H1 (cell line): ENCODE data around the gene ASB4. TPM values are rescaled to one million over a fixed set of nuclear protein-coding genes. Genes with fewer than 3 reads are reported as not detected.

Experiments used
- HDAC2 ChIP-seq, 2 experiments: fragments of 300-600 bp in 1 of 2; sonication (generic) in 1 of 2; IDR thresholded peaks; 2 replicates each; pipeline ENCODE4 v1.6.1; 2011 to 2012; ENCODE audit warnings: low read depth in 2 of 2, low read length in 2 of 2, mild to moderate bottlenecking in 2 of 2, moderate library complexity in 2 of 2, borderline replicate concordance in 1 of 2, inconsistent platforms in 1 of 2
- POLR2A ChIP-seq, 2 experiments: IDR thresholded peaks; 1 replicate in 1 of 2; 2 replicates in 1 of 2; pipeline ENCODE4 v1.6.1; 2011; ENCODE audit warnings: low read depth in 2 of 2, low read length in 2 of 2, mild to moderate bottlenecking in 2 of 2; ENCODE audit errors: control extremely low read depth in 1 of 2
- polyA plus RNA-seq, 7 experiments: library from polyadenylated mRNA; depleted of rRNA in 3 of 7; stranded (reverse) in 5 of 7; unstranded in 2 of 7; fragments of >200 nt in 5 of 7; fragments of 200-250 nt in 2 of 7; gene quantifications; 1 replicate in 5 of 7; 2 replicates in 1 of 7; 4 replicates in 1 of 7; pipeline versions ENCODE4 v1.2.1 to v1.2.3, GENCODE V29; 2011 to 2013; ENCODE audit warnings: missing spikeins in 2 of 7, mixed read lengths in 2 of 7
- total RNA-seq: library from RNA; stranded (reverse); fragmentation: NEBNext Ultra II Directional; extraction: Animal tissue kit (Norgen Biotek cat#: 25700); gene quantifications from 2 replicates; pipeline ENCODE4 v1.2.1, GENCODE V29; 2021

ASB4 gene
- total and polyA plus RNA-seq, 2 of the 8 experiments (the other 6 are each of a cell fraction or from before 2014, with no cell fraction given) = not detected

- no peak for TF ChIP-seq HDAC2 (IDR thresholded peaks at IDR 0.05; ENCODE audit: borderline replicate concordance in 1 of 2, low read depth in 2 of 2, low read length in 2 of 2)
- TF ChIP-seq POLR2A (IDR thresholded peaks at IDR 0.05; ENCODE audit: control extremely low read depth in 1 of 2, low read depth in 2 of 2, low read length in 2 of 2) = no peak
These were observed 32.1 kb downstream of the ASB4 start (continued) for GRCh38 chr7:95517870-95518269.
